ENCODE data around the gene WBP2. TPM values are rescaled to one million over a fixed set of nuclear protein-coding genes. Genes with fewer than 3 reads are reported as not detected.
"Not testable (repeated sequence)": the region's sequence is repeated elsewhere in the genome, so short reads cannot be mapped to it uniquely, and the experiment has no call there.

The WBP2 gene
- total RNA-seq, 4 donors from 2014 or later = 64.9 to 99.4 (median 76.9) TPM

DNA sequence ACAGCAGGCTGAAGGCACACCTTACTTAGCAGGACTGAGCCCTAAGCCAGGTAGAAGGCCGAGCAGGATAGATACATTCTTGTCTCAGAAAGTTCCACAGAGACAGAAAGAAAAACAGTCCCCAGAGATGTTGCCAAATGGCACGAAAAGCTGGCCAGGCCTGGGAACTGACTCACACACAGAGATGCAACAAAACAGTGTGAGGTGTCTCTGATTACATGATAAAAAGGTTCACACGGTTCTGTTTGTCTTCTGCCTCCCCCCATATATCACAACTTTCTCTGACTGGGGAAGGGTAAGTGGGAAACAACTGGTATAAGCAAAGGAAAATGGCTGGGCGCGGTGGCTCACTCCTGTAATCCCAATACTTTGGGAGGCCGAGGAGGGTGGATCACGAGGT lies 1.7 kb downstream of the WBP2 start:
- Histone ChIP-seq H3K36me3 (peaks cover 34% of the 10 kb centered on the region), H3K4me3 (peak overlapping the region; percentile 61)

DNA sequence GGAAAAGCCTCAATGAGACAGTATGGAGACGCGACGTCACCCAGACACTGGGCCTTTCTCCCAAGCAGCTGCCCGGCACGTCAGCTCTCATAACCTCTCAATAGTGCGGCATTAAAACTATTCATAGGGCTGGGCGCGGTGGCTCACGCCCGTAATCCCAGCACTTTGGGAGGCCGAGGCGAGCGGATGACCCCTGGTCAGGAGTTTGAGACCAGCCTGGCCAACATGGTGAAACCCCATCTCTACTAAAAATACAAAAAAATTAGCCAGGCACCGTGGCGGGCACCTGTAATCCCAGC lies 3.5 kb downstream of the WBP2 start:
- peaks cover 52% of the 10 kb centered on the region for H3K36me3 ChIP-seq
- H3K27me3 ChIP-seq; H3K9me3 ChIP-seq; H3K27ac ChIP-seq; DNase-seq (ENCODE audit: low spot score in 2 of 2); H3K4me3 ChIP-seq: not testable (repeated sequence)
- 91% methylated on average over 15 of the region's 15 CpGs for WGBS
- peaks cover 65% of the 10 kb centered on the region for H3K4me1 ChIP-seq

More for the DNA sequence above, 1.7 kb downstream of the WBP2 start:
- Histone ChIP-seq H3K27me3 (no peaks in the 10 kb centered on the region), H3K4me1 (peaks cover 54% of the 10 kb centered on the region), H3K9me3 (no peaks in the 10 kb centered on the region), H3K27ac (peak overlapping the region; percentile 93)
- WGBS = 66% methylated on average over 7 of the region's 7 CpGs
- TF ChIP-seq POLR2AphosphoS5 (IDR thresholded peaks at IDR 0.05) = no peak
- TF ChIP-seq EP300 (IDR thresholded peaks at IDR 0.05) = no peak
- TF ChIP-seq, protein P1, sequence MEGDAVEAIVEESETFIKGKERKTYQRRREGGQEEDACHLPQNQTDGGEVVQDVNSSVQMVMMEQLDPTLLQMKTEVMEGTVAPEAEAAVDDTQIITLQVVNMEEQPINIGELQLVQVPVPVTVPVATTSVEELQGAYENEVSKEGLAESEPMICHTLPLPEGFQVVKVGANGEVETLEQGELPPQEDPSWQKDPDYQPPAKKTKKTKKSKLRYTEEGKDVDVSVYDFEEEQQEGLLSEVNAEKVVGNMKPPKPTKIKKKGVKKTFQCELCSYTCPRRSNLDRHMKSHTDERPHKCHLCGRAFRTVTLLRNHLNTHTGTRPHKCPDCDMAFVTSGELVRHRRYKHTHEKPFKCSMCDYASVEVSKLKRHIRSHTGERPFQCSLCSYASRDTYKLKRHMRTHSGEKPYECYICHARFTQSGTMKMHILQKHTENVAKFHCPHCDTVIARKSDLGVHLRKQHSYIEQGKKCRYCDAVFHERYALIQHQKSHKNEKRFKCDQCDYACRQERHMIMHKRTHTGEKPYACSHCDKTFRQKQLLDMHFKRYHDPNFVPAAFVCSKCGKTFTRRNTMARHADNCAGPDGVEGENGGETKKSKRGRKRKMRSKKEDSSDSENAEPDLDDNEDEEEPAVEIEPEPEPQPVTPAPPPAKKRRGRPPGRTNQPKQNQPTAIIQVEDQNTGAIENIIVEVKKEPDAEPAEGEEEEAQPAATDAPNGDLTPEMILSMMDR (IDR thresholded peaks at IDR 0.05) = no peak
- no peak for TF ChIP-seq POLR2A (IDR thresholded peaks at IDR 0.05)
- no peak for DNase-seq (ENCODE audit: low spot score in 2 of 2)

GRCh38 chr17:75850928-75851692 lies 4.0 kb downstream of the WBP2 start:
- Histone ChIP-seq H3K27me3 (no peaks in the 10 kb centered on the region), H3K9me3 (no peaks in the 10 kb centered on the region), H3K4me3 (no peak overlapping the region), H3K4me1 (peaks cover 65% of the 10 kb centered on the region), H3K27ac (peak overlapping the region; percentile 21), H3K36me3 (peaks cover 57% of the 10 kb centered on the region)
- WGBS = 86% methylated on average over 12 of the region's 12 CpGs
- no peak for TF ChIP-seq POLR2A (IDR thresholded peaks at IDR 0.05)
- TF ChIP-seq, protein P1 (IDR thresholded peaks at IDR 0.05) = no peak
- no peak for TF ChIP-seq POLR2AphosphoS5 (IDR thresholded peaks at IDR 0.05)
- TF ChIP-seq EP300 (IDR thresholded peaks at IDR 0.05) = no peak
- no peak for DNase-seq (ENCODE audit: low spot score in 2 of 2)

DNA sequence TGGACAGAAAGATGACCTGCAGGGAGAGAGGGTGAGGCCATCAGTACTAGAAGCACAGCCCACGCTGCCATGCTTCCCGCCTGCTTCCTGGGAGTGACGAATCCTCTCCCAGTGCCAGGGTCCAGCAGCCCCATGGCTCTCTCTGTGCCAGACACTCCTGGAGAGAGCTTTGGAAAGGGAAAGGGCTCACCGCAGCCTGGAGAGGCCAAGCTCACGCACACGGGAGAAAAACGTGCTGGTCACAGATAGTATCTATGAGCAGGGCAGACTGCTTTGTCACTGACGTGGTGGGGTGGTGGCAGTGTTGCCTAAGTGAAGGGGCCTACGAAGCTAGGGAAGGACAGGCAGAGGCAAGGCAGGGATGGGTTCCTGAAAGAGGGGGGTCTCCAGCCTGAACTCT lies 5.4 kb downstream of the WBP2 start:
- 83% methylated on average over 7 of the region's 9 CpGs for WGBS
- Histone ChIP-seq H3K4me3 (no peak overlapping the region), H3K27ac (no peak overlapping the region), H3K9me3 (no peaks in the 10 kb centered on the region), H3K36me3 (peaks cover 61% of the 10 kb centered on the region), H3K4me1 (peaks cover 79% of the 10 kb centered on the region), H3K27me3 (no peaks in the 10 kb centered on the region)
- TF ChIP-seq POLR2A (IDR thresholded peaks at IDR 0.05) (no peak), EP300 (IDR thresholded peaks at IDR 0.05) (no peak), POLR2AphosphoS5 (IDR thresholded peaks at IDR 0.05) (no peak)
- TF ChIP-seq, protein P1 (IDR thresholded peaks at IDR 0.05) = no peak
- DNase-seq (ENCODE audit: low spot score in 2 of 2) = no peak

GRCh38 chr17:75849279-75849646 lies 5.9 kb downstream of the WBP2 start:
- Histone ChIP-seq H3K4me3 (no peak overlapping the region), H3K27me3 (no peaks in the 10 kb centered on the region), H3K9me3 (no peaks in the 10 kb centered on the region), H3K4me1 (peaks cover 79% of the 10 kb centered on the region), H3K27ac (peak overlapping the region; percentile 9), H3K36me3 (peaks cover 61% of the 10 kb centered on the region)
- 80% methylated on average over 11 of the region's 11 CpGs for WGBS
- DNase-seq (ENCODE audit: low spot score in 2 of 2) = no peak
- TF ChIP-seq POLR2AphosphoS5 (IDR thresholded peaks at IDR 0.05) = no peak
- no peak for TF ChIP-seq EP300 (IDR thresholded peaks at IDR 0.05)
- TF ChIP-seq, protein P1 (IDR thresholded peaks at IDR 0.05) = no peak
- no peak for TF ChIP-seq POLR2A (IDR thresholded peaks at IDR 0.05)

Measured in suprapubic skin (tissue), 4 donors.